ENCODE results near the gene KLK15.

- TF ChIP-seq GATA2 (IDR thresholded peaks at IDR 0.05; ENCODE audit: low read depth, low read length) (no peak), GATA3 (IDR thresholded peaks at IDR 0.05; ENCODE audit: low read depth, low read length) (no peak)
Measured at GRCh38 chr19:50821248-50821612, 12.1 kb downstream of the KLK15 start.

All from SH-SY5Y (cell line).